Inflammatory macrophage treated with lipopolysaccharide for 4 hours (primary cell): ENCODE data around the gene ZBTB16.

Experiments used
- DNase-seq: peaks from one replicate; pipeline ENCODE4 v3.0.0-alpha.2; 2020

The ZBTB16 gene, protein sequence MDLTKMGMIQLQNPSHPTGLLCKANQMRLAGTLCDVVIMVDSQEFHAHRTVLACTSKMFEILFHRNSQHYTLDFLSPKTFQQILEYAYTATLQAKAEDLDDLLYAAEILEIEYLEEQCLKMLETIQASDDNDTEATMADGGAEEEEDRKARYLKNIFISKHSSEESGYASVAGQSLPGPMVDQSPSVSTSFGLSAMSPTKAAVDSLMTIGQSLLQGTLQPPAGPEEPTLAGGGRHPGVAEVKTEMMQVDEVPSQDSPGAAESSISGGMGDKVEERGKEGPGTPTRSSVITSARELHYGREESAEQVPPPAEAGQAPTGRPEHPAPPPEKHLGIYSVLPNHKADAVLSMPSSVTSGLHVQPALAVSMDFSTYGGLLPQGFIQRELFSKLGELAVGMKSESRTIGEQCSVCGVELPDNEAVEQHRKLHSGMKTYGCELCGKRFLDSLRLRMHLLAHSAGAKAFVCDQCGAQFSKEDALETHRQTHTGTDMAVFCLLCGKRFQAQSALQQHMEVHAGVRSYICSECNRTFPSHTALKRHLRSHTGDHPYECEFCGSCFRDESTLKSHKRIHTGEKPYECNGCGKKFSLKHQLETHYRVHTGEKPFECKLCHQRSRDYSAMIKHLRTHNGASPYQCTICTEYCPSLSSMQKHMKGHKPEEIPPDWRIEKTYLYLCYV

DNA sequence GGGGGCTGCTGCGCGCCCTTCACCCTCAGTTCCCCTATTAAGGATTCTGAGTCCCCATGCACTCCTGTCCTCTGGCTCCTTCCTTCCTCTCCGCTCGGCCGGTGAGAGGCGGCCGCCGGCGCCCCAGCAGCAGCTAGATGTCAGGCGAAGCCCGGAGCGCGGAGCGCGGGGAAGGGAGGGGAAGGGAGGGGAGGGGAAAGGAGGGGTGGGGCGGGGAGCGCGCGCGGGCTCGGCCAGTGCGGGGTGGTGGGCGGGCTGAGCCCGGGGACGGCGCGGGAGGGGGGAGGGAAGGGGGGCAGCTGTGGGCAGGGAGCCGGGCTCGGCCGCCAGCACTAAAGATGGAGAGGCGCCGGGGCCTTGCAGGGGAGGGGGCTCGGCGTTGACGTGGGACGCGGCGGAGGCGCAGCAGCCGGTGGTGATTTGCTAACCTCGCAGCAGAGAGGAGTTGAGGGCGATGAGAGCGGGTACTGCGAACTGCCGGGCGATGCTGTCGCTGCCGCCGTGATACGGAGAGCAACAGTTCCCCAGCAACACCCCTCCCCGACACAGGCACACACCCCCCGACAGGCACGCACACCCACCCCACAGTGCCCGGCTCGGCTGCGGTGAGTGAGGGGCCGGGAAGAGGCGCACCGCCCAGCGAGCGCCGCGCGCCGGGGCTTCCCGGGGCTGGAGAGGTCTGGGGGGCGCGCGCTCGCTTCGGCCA is at the start of gene ZBTB16:
Gene ZBTB16, plus strand, starts transcription at position 434 of the 706 bp plus-strand sequence. CDS start 3,590 bp downstream, outside the sequence.
- no peak for DNase-seq

DNA sequence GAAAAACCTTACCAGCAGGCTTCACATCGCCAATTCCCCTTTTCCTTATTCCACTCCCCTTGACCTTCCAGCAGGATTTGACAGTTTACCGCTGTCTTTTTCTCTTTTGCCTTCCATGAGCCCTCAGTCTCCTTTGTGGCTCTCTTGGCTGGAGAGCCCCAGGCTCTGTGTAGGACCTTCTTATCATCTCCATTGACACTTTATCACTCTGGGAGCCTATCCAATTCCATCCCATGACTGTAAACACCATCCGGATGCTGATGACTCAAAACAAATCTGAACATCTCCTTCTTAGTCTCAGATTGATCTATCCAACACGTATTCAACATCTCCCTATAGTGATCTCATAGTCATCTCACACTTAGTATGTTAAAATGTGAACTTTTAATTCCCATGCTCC is 48.6 kb upstream of the ZBTB16 start:
- no peak for DNase-seq

DNA sequence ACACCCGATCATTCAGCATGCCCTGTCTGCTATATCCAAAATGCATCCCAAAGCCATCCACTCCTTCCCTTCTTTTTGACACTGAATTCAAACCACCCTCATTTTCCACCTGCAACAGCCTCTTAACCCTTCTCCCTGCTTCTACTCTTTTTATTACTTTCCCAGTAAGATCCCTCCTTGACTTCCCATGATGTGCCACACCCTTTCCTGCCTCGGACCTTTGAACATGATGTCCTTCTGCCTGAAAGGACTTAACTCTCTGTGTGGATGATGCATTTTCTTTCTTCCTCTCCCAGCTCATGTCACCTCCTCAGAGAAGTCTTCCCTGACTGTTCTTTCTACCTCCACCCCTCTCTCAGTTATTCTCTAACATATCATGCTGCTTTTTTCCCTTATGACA is 48.1 kb upstream of the ZBTB16 start:
- DNase-seq: no peak

DNA sequence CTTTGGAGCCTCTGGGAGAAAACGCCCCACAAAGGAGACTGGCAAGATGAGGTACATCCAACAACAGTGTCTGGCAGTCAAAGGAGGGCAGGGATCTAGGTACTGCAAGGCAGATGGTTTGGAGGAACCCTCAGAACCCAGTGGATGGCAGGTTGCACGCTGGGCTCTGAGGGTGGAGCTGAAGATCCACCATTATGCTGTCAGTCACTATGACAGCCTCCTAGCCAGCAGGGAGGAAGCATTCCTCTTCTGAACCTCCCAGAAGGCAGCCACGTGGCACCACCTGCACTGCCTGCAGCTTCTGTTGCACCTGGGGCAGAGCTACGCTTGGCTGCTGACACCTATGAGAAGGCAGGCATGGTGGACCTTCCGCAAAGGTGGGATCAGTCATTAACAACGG is 44.4 kb upstream of the ZBTB16 start:
- no peak for DNase-seq

DNA sequence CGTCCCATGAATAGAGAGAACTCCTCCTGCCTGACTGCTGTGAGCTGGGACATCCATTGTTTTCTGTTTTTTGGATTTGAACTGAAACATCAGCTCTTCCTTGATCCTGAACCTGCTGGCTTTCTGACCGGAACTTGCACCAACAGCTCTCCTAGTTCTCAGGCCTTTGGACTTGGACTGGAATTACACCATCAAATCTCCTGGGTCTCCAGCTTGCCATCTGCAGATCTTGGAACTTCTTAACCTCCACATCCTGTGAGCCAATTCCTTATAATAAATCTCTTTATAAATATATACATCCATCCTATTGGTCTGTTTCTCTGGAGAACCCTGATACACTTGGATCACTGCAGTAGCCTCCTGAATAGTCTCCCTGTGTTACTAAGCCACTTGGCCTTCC is 42.5 kb upstream of the ZBTB16 start:
- no peak for DNase-seq

DNA sequence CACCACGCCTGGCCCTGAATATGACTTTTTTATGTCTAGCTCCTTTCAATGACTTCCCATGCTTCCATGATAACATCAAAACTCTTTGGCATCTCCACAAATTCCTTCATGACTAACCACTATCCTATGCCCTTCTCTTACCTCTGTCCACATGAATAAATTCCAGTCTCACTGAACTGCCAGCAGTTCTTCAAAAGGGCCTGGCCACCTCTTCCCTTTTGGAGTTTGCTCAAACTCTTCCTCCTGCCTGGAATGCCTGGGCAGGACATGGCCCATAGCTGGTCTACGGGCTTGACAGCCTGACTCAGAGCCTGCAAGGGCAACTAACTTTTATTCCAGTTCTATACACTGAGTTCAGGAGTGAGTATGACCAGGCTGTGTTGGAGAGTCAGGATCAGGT is 41.8 kb upstream of the ZBTB16 start:
- DNase-seq: no peak

DNA sequence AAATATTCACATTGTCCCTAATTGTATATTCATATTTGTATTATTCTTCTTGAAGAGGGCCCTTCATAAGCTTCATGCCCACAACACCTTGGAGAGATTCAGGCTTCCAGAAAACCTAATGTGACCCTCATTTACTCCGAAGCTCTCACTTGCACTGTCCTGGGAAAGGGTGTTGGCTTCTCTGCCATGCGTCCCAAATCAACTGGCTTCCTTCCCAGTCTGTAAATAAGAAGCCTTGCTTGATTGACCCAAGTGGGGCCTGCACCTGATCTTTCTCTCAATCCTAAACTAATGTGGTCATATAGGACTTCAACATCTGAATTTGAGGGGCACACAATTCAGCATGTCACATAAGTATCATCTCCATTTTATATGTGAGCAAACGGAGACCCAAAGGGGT is 40.5 kb upstream of the ZBTB16 start:
- DNase-seq: no peak

DNA sequence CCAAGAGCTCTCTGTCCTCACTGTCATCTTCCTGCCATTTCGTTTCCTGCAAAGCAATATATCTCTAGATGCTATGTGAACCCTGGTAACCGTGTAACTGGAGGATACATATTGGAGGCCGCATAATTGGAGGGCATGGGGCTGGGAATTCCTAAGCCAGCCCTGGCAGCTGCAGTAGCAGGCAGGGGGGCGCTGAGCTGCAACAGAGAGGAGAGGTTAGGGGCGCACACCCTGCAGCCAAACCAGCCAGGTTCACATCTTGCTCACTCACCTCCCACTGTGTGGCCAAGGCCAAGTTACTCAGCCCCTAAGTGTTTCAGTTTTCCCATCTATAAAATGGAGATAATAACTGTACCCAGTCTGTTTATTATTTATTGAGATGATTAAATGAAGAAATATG is 39.9 kb upstream of the ZBTB16 start:
- DNase-seq: no peak

DNA sequence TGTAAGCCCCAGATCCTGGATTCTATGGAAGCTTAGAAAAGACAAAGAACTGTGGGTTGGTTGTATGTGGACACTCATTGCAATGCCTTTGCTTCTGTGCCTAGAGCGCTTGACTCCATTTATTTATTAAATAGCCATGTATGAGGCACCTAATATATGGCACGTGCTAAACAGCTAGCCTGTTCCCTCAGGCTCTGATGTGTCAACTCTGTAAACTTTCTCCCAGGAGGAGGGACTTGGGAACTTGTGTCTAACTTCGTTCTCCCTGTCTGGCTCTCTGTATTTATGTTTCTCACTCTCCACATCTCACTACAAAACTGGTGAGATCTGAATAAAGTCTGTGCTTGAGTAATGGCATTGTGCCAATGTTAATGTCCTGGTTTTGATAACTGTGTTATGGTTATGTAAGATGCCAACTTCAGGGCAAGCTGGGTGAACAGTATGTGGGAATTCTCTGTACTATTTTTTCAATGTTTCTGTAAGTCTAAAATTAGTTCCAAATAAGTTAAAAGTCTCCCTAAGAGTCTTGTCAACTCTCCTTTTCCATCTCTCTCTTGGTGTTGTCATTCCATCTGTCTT is 34.1 kb upstream of the ZBTB16 start:
- no peak for DNase-seq

DNA sequence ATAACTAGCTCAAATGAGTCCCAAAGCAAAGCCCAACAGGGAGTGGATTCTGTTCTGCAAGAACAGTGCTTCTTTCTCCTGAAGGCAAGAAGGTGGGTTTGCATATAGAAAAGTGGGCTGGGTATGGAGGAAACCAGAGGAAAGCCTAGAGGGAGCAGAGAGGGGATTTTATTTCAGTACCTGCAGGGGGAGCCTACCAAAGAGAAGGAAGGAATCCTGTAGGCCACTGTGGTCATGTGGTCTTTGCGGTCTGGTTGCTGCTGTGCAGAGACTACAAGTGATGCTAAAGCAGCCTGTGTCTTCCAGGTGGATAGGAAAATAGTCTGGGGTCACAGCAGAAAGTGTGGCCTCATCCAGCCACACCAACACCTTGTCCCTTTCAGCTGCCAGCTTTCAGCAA is 33.2 kb upstream of the ZBTB16 start:
- no peak for DNase-seq

DNA sequence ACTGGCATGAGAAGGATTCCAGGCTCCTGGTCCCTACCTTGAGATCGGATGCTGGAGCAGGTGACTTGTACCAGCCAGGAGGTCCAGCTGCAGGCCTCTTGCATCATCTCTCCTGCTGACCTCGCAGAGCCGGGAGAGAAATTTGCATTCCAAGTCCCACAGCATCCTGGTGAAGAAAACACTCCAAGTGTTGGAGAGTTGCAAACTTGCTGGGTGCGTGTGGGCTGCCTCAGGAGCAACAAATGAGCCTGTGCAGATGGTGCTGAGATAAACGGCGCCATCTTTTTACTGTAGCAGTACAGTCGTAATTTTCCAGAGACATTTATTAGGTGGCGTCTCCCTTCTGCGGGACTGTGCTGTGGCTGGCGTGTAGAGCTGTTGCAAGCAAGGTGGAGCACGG is 32.1 kb upstream of the ZBTB16 start:
- DNase-seq: no peak

DNA sequence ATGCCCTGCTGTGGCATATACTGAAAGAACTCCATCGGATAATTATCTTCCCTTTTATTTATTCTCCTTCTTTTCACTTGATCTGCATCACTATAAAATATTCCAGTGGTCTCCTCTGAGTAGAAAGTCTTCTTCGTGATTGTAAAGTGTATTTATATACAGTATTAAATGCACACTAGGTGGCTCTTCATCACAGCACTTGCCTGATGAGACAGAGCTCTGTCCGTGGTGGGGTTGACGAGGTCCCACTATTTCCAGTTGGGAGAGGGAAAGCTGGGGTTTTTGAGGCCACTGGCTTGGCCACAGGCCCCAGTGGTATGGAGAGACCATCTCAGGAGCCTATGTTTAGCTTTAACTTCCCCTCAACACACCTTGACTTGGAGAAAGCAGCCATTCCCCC is 31.6 kb upstream of the ZBTB16 start:
- no peak for DNase-seq

DNA sequence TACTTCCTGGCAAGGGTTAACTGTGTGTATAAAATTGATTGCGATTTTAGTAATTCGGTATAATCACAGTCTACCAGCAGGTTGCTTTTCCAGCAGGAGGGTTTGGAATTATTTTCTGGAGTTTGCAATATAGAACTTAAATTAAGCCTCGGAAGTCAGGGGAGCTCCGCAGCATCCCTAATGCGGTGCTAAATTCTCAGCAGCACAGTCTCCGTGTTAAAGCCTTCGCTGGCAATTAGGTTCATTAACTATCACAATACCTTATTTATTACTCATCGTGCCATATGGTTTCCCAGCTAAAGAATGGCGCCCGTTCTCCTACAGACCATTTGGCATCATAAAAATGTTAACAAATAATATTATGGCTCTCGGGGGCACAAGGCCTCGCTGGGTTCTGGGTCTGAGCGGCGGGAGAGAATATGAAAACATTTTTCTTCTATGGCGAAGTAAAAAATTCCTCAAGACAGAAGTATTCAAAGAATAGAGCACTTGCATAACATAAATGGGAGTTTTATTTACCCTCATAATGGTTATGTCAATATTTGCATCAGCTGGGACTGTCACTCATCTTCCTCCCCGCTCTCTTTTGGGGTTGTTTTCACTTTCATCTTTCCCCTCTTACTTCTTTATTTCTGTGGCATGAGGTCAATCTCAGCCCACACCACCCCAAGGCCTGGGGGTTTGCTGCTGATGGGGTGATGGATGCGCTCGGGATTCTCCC is 28.1 kb upstream of the ZBTB16 start:
- peak; percentile 65 for DNase-seq

DNA sequence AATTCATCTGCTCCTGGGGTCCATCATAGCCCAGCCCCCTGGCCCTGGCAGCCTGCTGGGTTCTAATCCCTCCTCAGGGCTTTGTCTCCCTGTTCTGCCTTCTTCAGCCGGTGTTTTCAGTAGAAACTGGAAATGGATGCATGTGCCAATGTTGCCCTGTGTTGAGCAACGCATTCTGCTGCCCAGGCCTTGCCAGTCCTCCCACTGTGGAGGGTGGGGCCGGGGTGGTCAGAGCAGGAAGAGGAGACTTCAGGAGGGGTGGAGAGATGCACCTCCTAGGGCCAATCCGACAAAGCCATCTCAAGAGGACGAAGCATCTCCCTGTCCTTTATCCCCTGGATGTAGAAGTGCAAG is 27.6 kb upstream of the ZBTB16 start:
- peak; percentile 69 for DNase-seq

DNA sequence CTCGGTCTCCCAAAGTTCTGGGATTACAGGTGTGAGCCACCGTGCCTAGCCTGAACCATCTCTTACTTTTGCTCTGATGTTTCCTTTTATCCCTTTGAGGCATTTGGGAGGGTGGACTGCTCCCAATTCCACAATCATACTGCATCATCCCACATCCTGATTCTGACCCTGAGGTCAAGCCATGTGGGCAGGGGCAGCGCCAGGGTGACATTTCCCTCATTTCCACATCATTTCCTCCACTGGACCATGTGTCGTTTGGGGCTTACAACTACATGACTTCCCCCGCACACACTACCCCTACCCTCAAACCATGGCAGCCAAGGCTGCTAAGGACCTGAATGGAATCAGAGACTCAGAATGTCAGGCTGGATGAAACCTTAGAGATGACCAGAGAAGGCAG is 26.4 kb upstream of the ZBTB16 start:
- peak; percentile 41 for DNase-seq

DNA sequence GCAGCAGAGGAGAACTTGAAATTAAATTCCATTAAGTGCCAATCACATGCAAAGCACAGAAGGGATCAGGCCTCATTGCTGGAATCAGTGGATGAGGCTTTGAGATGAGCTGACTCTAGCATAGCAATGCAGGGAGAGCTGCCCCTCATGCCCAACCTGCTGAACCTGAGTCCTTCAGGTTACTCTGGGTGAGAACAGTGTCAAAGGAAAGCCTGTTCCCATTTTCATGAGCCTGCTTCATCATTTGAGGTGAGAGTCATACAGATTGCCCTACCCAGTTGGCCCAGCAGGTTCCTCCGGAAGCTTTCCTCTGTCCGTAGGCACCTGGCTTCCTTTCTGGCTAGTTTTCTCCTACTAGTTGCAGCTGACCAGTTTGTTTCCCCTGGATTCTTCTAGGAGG is 25.9 kb upstream of the ZBTB16 start:
- DNase-seq: no peak

DNA sequence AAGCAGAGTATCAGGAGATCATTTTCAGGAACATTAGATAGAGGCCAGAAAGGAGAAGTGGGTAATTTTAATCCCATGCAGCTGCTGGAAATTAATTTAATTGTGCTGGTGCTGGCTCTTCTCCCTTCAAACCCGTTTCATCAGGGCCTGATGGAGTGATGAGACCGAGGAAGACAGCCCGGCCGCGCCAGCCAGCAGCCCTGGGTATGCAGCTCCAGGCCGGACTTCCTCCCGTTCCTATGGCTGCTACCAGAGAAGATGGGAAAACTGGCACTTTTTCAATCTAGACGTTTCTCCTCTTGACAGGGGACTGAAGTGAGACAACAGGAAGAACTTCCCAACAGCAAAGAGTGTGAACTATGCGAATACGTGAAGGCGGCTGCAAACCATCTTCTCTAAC is 24.6 kb upstream of the ZBTB16 start:
- DNase-seq: no peak

DNA sequence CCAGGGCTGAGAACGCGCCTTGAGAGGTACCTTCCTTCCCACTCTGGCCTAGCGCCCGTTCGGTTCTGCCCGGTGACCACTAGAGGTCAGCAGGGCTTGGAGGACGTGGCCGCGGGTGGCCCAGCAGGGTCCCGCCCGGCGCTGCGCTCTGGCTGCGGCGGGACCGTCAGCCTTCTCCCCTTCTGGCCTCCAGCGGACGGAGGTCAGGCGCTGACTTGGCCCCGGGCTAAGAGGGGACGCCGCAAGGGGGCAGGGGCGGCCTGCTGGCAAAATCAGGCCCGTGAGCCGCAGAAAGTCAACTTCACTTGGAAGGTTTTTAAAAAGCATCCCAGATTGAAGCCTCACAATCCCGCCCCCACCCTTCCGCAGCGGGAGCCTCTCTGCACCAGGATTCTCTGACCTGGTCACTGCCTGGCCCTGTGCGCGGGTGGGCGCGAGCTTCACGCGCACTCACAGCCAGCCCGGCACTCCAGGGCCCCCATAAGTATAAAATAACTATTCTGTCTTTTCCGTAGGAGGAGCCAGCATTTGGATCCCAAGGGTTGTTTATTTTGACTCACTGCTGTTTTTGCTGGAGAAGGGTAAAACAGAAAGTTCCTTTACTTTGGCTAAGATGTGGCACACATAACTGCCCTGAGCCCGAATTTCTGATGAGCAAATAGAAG is 23.2 kb upstream of the ZBTB16 start:
- peak; percentile 58 for DNase-seq

DNA sequence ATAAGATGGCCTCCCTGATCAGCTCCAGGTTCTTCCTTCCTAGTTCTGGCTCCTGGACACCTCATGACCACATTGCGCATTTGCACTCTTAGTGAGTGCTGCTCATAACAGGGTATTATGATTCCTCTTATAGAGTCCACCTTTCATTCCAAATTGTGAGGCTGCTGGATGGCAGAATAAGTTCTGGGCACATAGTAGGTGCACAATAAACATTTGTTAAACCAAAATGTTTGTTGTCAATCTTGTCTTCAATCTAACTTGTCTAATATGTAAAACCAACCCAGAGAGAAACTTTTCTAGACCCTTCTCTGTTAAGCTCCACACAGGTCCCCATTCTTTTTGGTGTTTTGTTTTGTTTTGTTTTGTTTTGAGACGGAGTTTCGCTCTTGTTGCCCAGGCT is 22.6 kb upstream of the ZBTB16 start:
- DNase-seq: no peak

DNA sequence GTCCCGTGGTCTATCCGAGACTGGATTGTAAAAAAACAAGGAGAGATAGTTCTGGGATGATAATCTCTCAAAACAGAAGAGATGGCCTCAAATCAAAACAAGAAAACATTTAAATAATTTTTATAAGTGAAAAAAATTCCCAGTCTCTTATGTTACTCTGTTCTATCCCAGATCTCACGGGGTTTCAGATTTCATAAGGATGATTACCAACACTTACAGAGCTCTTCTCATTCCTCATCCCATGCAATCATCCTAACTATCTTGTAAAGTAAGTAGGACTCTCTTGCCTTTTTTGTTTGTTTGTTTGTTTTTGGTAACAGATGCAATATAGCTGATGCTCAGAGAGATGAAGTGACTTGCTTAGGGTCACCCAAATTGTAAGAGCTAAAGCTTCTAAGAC is 20.0 kb upstream of the ZBTB16 start:
- no peak for DNase-seq

DNA sequence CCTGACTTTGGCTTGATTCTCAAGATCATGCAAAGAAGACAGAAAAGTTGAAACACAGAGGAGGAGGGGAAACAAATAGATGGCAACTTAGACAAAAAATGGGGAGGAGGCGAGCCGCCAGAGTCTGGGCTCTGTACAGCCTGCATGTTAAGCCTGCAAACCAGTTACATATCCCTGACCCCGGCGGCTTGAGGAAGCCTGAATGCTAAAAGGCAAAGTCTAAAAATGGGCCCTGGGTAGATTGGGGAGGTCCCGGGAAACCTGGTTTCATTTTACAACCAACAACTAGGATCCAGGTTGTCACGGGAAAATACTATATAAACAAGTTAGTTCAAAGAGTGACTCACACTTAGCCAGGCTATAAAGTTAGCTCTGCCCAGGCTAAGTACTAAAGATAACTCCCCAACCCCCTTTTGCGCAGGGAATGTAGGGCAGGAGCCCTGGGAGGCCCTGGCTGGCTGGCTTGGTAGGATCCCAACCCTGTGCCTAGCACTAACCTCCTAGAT is 18.8 kb upstream of the ZBTB16 start:
- no peak for DNase-seq

DNA sequence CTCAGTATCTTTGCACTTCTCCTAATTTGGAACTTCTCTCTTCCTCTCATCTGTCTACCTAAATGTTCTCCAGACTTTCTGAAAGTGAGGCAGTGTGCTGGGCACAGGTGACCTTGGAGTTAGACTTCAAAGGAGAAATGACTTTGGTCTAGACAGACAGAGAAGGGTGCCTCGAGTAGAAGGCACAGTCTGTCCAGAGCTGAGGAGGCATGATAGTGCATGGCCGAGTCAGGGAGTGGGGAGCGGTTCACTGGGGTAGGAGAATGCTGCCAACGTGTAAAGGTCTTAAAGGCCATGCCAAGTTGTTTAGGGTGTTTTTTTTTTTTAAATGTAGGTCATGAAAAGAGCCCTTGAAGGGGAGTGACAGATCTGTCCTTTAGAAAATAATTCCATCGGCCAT is 17.3 kb upstream of the ZBTB16 start:
- no peak for DNase-seq
